H1 (cell line): ENCODE results near the gene SLC44A1. TPM values are rescaled to one million over a fixed set of nuclear protein-coding genes. Genes with fewer than 3 reads are reported as not detected.

Experiments
- CTCF ChIA-PET: fragments of 300-600 bp; sonication (Branson Sonifier 250); formaldehyde crosslinking; loops from one replicate; lab custom pipeline; 2021; ENCODE audit not compliant: partially characterized antibody; lab: Charles Lee
- POLR2A ChIA-PET: fragments of 300-600 bp; sonication (Branson Sonifier 250); formaldehyde crosslinking; loops from one replicate; lab custom pipeline; 2021; ENCODE audit warnings: inconsistent platforms; ENCODE audit not compliant: partially characterized antibody; lab: Charles Lee
- DNase-seq, 2 experiments: peaks; one replicate each; pipeline versions ENCODE4 v3.0.0 to v3.0.0-alpha.2; 2010 to 2022; ENCODE audit warnings: low spot score in 2 of 2, low read depth in 1 of 2, mixed read lengths in 1 of 2
- FAIRE-seq: peaks from 2 replicates; lab custom pipeline; 2011; peaks lifted over from hg19 to GRCh38; lab: Jason Lieb, UNC
- H2AFZ ChIP-seq: 2 replicates; pipeline ENCODE4 v1.8.1; 2012; ENCODE audit warnings: low read length, inconsistent platforms
- H2AK5ac ChIP-seq: 2 replicates; pipeline ENCODE4 v1.6.1; 2013; ENCODE audit warnings: low read depth, low read length
- H2BK120ac ChIP-seq: replicated peaks from 2 replicates; pipeline ENCODE3; 2013; ENCODE audit warnings: low read depth, low read length, inconsistent platforms
- H2BK12ac ChIP-seq: 2 replicates; pipeline ENCODE4 v1.6.1; 2013; ENCODE audit warnings: low read depth, low read length
- H2BK15ac ChIP-seq: 2 replicates; pipeline ENCODE4 v1.6.1; 2013; ENCODE audit warnings: low read length
- H2BK20ac ChIP-seq: 2 replicates; pipeline ENCODE4 v1.6.1; 2013; ENCODE audit warnings: low read length
- H2BK5ac ChIP-seq: 2 replicates; pipeline ENCODE4 v1.6.1; 2013; ENCODE audit warnings: low read depth, low read length
- H3K14ac ChIP-seq: 2 replicates; pipeline ENCODE4 v1.6.1; 2013; ENCODE audit warnings: inconsistent platforms; ENCODE audit not compliant: insufficient read length
- H3K18ac ChIP-seq: 2 replicates; pipeline ENCODE4 v1.6.1; 2013; ENCODE audit warnings: low read length; ENCODE audit errors: extremely low read depth
- H3K23ac ChIP-seq: 2 replicates; pipeline ENCODE4 v1.6.1; 2013; ENCODE audit warnings: inconsistent platforms; ENCODE audit not compliant: insufficient read length
- H3K23me2 ChIP-seq: 2 replicates; pipeline ENCODE4 v1.6.1; 2013; ENCODE audit warnings: low read depth, low read length
- H3K27ac ChIP-seq: 2 replicates; pipeline ENCODE4 v1.6.1; 2011; ENCODE audit warnings: low read depth, low read length, inconsistent platforms
- H3K27me3 ChIP-seq, 4 experiments: replicated peaks in 1 of 4; 1 replicate in 1 of 4; 2 replicates in 3 of 4; pipeline versions ENCODE4 v1.6.1 to v1.8.1; 2011 to 2013; ENCODE audit warnings: low read length in 3 of 4, mild to moderate bottlenecking in 3 of 4, inconsistent platforms in 2 of 4, mixed read lengths in 2 of 4, moderate library complexity in 1 of 4; ENCODE audit not compliant: control insufficient read depth in 3 of 4, insufficient read depth in 3 of 4; ENCODE audit errors: extremely low read depth in 1 of 4
- H3K36me3 ChIP-seq, 4 experiments: 2 replicates each; pipeline versions ENCODE4 v1.6.1 to v1.8.1; 2011 to 2013; ENCODE audit warnings: mild to moderate bottlenecking in 4 of 4, low read length in 3 of 4, moderate library complexity in 2 of 4, control low read depth in 1 of 4, inconsistent platforms in 1 of 4; ENCODE audit not compliant: insufficient read depth in 4 of 4, control insufficient read depth in 2 of 4
- H3K4ac ChIP-seq: replicated peaks from 2 replicates; pipeline ENCODE3; 2013; ENCODE audit warnings: low read length, low read depth, mixed read lengths, inconsistent platforms; ENCODE audit not compliant: insufficient read length
- H3K4me1 ChIP-seq, 4 experiments: replicated peaks in 1 of 4; 1 replicate in 1 of 4; 2 replicates in 3 of 4; pipeline versions ENCODE4 v1.6.1 to v1.8.1; 2011 to 2013; ENCODE audit warnings: low read length in 3 of 4, inconsistent platforms in 2 of 4, mixed read lengths in 1 of 4; ENCODE audit not compliant: insufficient read depth in 4 of 4, control insufficient read depth in 3 of 4
- H3K4me2 ChIP-seq, 2 experiments: 2 replicates each; pipeline versions ENCODE4 v1.6.1 to v1.8.1; 2011 to 2013; ENCODE audit warnings: low read depth in 2 of 2, low read length in 2 of 2, control low read depth in 1 of 2, inconsistent platforms in 1 of 2, mild to moderate bottlenecking in 1 of 2; ENCODE audit not compliant: insufficient read depth in 1 of 2
- H3K4me3 ChIP-seq, 4 experiments: fragments of 200-600, 300-600 bp in 1 of 4; sonication (generic), shearing (Covaris generic), sonication (Bioruptor Twin) in 1 of 4; 2 replicates each; pipeline versions ENCODE4 v1.5.1 to v1.8.1; 2011 to 2016; ENCODE audit warnings: low read length in 4 of 4, low read depth in 3 of 4, control low read depth in 2 of 4, inconsistent platforms in 2 of 4, mild to moderate bottlenecking in 2 of 4, mixed read lengths in 1 of 4, moderate library complexity in 1 of 4; ENCODE audit not compliant: insufficient read depth in 2 of 4; ENCODE audit errors: extremely low read depth in 1 of 4
- H3K56ac ChIP-seq: replicated peaks from 2 replicates; pipeline ENCODE3; 2013; ENCODE audit warnings: low read depth, mild to moderate bottlenecking, mixed read lengths, low read length, inconsistent platforms; ENCODE audit not compliant: insufficient read length
- H3K79me1 ChIP-seq: 2 replicates; pipeline ENCODE4 v1.6.1; 2013; ENCODE audit warnings: low read depth, low read length, control low read depth
- H3K79me2 ChIP-seq, 2 experiments: 2 replicates each; pipeline versions ENCODE4 v1.6.1 to v1.8.1; 2012 to 2013; ENCODE audit warnings: low read length in 2 of 2, mild to moderate bottlenecking in 2 of 2, inconsistent platforms in 1 of 2; ENCODE audit not compliant: insufficient read depth in 2 of 2, control insufficient read depth in 1 of 2
- H3K9ac ChIP-seq, 4 experiments: replicated peaks in 1 of 4; 1 replicate in 1 of 4; 2 replicates in 3 of 4; pipeline versions ENCODE4 v1.6.1 to v1.8.1; 2011 to 2013; ENCODE audit warnings: low read depth in 3 of 4, low read length in 3 of 4, control low read depth in 2 of 4, mild to moderate bottlenecking in 2 of 4, moderate library complexity in 2 of 4, inconsistent platforms in 1 of 4; ENCODE audit errors: extremely low read depth in 1 of 4
- H3K9me3 ChIP-seq, 2 experiments: 2 replicates each; pipeline versions ENCODE4 v1.6.1 to v1.8.1; 2012 to 2013; ENCODE audit warnings: mild to moderate bottlenecking in 2 of 2, moderate library complexity in 2 of 2, control low read depth in 1 of 2, inconsistent platforms in 1 of 2, low read depth in 1 of 2, low read length in 1 of 2, mixed read lengths in 1 of 2; ENCODE audit not compliant: insufficient read depth in 2 of 2
- H4K20me1 ChIP-seq, 2 experiments: replicated peaks in 1 of 2; 2 replicates each; pipeline versions ENCODE3 to v1.8.1; 2011 to 2013; ENCODE audit warnings: inconsistent platforms in 2 of 2, low read length in 2 of 2, mild to moderate bottlenecking in 1 of 2; ENCODE audit not compliant: insufficient read depth in 2 of 2, control insufficient read depth in 1 of 2
- H4K5ac ChIP-seq: 2 replicates; pipeline ENCODE4 v1.6.1; 2013; ENCODE audit warnings: low read length, low read depth, mixed read lengths, inconsistent platforms; ENCODE audit not compliant: insufficient read length
- H4K8ac ChIP-seq: 2 replicates; pipeline ENCODE4 v1.8.0; 2013; ENCODE audit warnings: mild to moderate bottlenecking, moderate library complexity, low read length, inconsistent platforms; ENCODE audit not compliant: insufficient read depth; ENCODE audit errors: extremely low read depth
- H4K91ac ChIP-seq: replicated peaks from 2 replicates; pipeline ENCODE3; 2013; ENCODE audit warnings: low read length, mixed read lengths, inconsistent platforms; ENCODE audit not compliant: insufficient read length
- CBX5 ChIP-seq: fragments of 300-800, 300-1000 bp; sonication (generic); IDR thresholded peaks from 2 replicates; pipeline ENCODE4 v1.7.1; 2016; ENCODE audit warnings: antibody characterized with exemption, low read length, low read depth
- CHD2 ChIP-seq: IDR thresholded peaks from 2 replicates; pipeline ENCODE4 v1.6.1; 2012; ENCODE audit warnings: low read length, improper control_type of control experiment
- EP300 ChIP-seq, 2 experiments: IDR thresholded peaks; 1 replicate in 1 of 2; 2 replicates in 1 of 2; pipeline ENCODE4 v1.6.1; 2011 to 2012; ENCODE audit warnings: low read depth in 2 of 2, low read length in 2 of 2, mild to moderate bottlenecking in 2 of 2, borderline replicate concordance in 1 of 2, inconsistent platforms in 1 of 2, moderate library complexity in 1 of 2
- EZH2 ChIP-seq: fragments of 200-600 bp; sonication (generic); IDR thresholded peaks from 2 replicates; pipeline ENCODE4 v1.7.1; 2012; ENCODE audit warnings: low read depth, mild to moderate bottlenecking, moderate library complexity, low read length, inconsistent platforms; ENCODE audit not compliant: severe bottlenecking
- GABPA ChIP-seq: IDR thresholded peaks from 2 replicates; pipeline ENCODE4 v1.6.1; 2011; ENCODE audit warnings: mild to moderate bottlenecking, low read length, moderate library complexity, borderline replicate concordance; ENCODE audit not compliant: insufficient read depth
- POLR2AphosphoS5 ChIP-seq: IDR thresholded peaks from 2 replicates; pipeline ENCODE4 v1.6.1; 2011; ENCODE audit warnings: low read depth, low read length
- RAD21 ChIP-seq, 2 experiments: IDR thresholded peaks in 1 of 2; conservative IDR thresholded peaks in 1 of 2; 2 replicates each; pipeline ENCODE4 v1.6.1; 2011; ENCODE audit warnings: low read depth in 2 of 2, low read length in 2 of 2, improper control_type of control experiment in 1 of 2, inconsistent platforms in 1 of 2, mild to moderate bottlenecking in 1 of 2, moderate library complexity in 1 of 2
- RBBP5 ChIP-seq: IDR thresholded peaks from 2 replicates; pipeline ENCODE4 v1.7.1; 2012; ENCODE audit warnings: low read depth, mild to moderate bottlenecking, inconsistent platforms, low read length, moderate library complexity, borderline replicate concordance
- SIX5 ChIP-seq: IDR thresholded peaks from 2 replicates; pipeline ENCODE4 v1.6.1; 2011; ENCODE audit warnings: mild to moderate bottlenecking, low read depth, low read length
- SP2 ChIP-seq: IDR thresholded peaks from 2 replicates; pipeline ENCODE4 v1.6.1; 2012; ENCODE audit warnings: mild to moderate bottlenecking, low read length, inconsistent platforms
- TAF1 ChIP-seq: IDR thresholded peaks from 2 replicates; pipeline ENCODE4 v1.6.1; 2011; ENCODE audit warnings: mild to moderate bottlenecking, low read depth, low read length
- WGBS, 2 experiments: shearing (Covaris generic) in 1 of 2; methylation state at CpG; one replicate each; pipeline versions ENCODE4 v1.1.6 to v1.1.7; 2013 to 2015; ENCODE audit warnings: low lambda C conversion rate in 2 of 2, mixed read lengths in 2 of 2, inconsistent platforms in 1 of 2, low coverage in 1 of 2, missing lambda C conversion rate in 1 of 2; ENCODE audit not compliant: insufficient replicate concordance in 2 of 2, insufficient coverage in 1 of 2, insufficient read length in 1 of 2; ENCODE audit errors: extremely low coverage in 1 of 2, missing lambda C conversion rate in 1 of 2; 5-methylcytosine and 5-hydroxymethylcytosine counted together
- polyA plus RNA-seq, 7 experiments: library from polyadenylated mRNA; depleted of rRNA in 3 of 7; stranded (reverse) in 5 of 7; unstranded in 2 of 7; fragments of >200 nt in 5 of 7; fragments of 200-250 nt in 2 of 7; gene quantifications; 1 replicate in 5 of 7; 2 replicates in 1 of 7; 4 replicates in 1 of 7; pipeline versions ENCODE4 v1.2.1 to v1.2.3, GENCODE V29; 2011 to 2013; ENCODE audit warnings: missing spikeins in 2 of 7, mixed read lengths in 2 of 7
- total RNA-seq: library from RNA; stranded (reverse); fragmentation: NEBNext Ultra II Directional; extraction: Animal tissue kit (Norgen Biotek cat#: 25700); gene quantifications from 2 replicates; pipeline ENCODE4 v1.2.1, GENCODE V29; 2021
- TF ChIP-seq, protein P1 (sequence below): IDR thresholded peaks from 2 replicates; pipeline ENCODE4 v1.6.1; 2011; ENCODE audit warnings: low read length, improper control_type of control experiment

Gene SLC44A1
- total and polyA plus RNA-seq, 2 of the 8 experiments (the other 6 are each of a cell fraction or from before 2014, with no cell fraction given): 30.5 to 71.2 TPM

DNA sequence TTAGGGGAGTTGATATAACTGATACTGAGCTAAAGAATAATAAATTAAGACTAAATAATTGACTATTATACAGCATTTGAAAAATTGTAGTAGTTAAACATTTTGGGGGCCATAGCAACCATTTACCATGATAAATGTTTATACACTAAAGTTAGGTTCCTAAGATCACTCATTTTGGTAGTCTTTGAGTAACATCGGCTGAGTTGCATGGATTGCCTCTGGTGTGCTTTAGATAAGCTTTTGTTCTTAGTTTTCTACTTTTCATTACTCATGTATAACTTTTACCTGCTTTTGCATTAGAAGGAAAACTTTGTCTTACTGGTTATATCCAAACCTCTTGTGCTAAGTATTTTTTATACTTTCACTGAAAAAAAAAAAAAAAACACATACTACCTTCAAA, 101.2 kb downstream of the SLC44A1 start:
- Histone ChIP-seq H3K23me2 (no peaks in the 10 kb centered on the region), H3K79me1 (no peaks in the 10 kb centered on the region), H3K4me1 (no peaks in the 10 kb centered on the region; a peak in 1 of 7 replicates), H2BK20ac (no peak overlapping the region), H2BK5ac (no peak overlapping the region), H4K91ac (no peak overlapping the region), H3K9ac (no peak overlapping the region), H2BK15ac (no peak overlapping the region), H2BK120ac (no peak overlapping the region), H3K18ac (no peak overlapping the region), H3K79me2 (peaks cover 0 to 13% of the 10 kb centered on the region in 2 experiments; a peak in 1 of 4 replicates), H4K20me1 (no peaks in the 10 kb centered on the region), H2AK5ac (no peak overlapping the region), H3K56ac (no peak overlapping the region), H2BK12ac (no peak overlapping the region), H4K5ac (no peak overlapping the region), H3K4me3 (no peak overlapping the region), H2AFZ (no peak overlapping the region), H3K27me3 (no peaks in the 10 kb centered on the region), H3K9me3 (no peaks in the 10 kb centered on the region), H3K36me3 (peaks cover 0 to 3% (median 0%) of the 10 kb centered on the region in 4 experiments; a peak in 1 of 8 replicates), H3K23ac (no peak overlapping the region), H4K8ac (no peak overlapping the region), H3K27ac (no peak overlapping the region), H3K14ac (no peak overlapping the region), H3K4me2 (no peak overlapping the region), H3K4ac (no peak overlapping the region)
- WGBS, 2 experiments: 96% methylated on average over 1 of the region's 1 CpG; no CpG with 5 or more reads in 1 of the 2 experiments
- DNase-seq: no peak
- FAIRE-seq: no peak
- POLR2A ChIA-PET: no interaction called here
- CTCF ChIA-PET: interaction anchor here (1.0 kb wide), 1 partner anchor 102 kb away, joined by 3 read pairs; no protein-coding TSS in a partner anchor
- TF ChIP-seq CHD2 (no peak), EZH2 (no peak), POLR2AphosphoS5 (no peak), RAD21 (IDR thresholded peaks at IDR 0.05 in 1 of 2, conservative IDR thresholded peaks at IDR 0.05 in 1 of 2; ENCODE audit: low read depth in 2 of 2, low read length in 2 of 2) (no peak), RBBP5 (no peak), SP2 (no peak), SIX5 (no peak), TAF1 (no peak), EP300 (IDR thresholded peaks at IDR 0.05; ENCODE audit: borderline replicate concordance in 1 of 2, low read depth in 2 of 2, low read length in 2 of 2) (no peak), GABPA (no peak), CBX5 (no peak)
- TF ChIP-seq, protein P1, sequence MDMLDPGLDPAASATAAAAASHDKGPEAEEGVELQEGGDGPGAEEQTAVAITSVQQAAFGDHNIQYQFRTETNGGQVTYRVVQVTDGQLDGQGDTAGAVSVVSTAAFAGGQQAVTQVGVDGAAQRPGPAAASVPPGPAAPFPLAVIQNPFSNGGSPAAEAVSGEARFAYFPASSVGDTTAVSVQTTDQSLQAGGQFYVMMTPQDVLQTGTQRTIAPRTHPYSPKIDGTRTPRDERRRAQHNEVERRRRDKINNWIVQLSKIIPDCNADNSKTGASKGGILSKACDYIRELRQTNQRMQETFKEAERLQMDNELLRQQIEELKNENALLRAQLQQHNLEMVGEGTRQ: no peak
